Measurements from ENCODE around the gene F11R.

F11R gene

DNA sequence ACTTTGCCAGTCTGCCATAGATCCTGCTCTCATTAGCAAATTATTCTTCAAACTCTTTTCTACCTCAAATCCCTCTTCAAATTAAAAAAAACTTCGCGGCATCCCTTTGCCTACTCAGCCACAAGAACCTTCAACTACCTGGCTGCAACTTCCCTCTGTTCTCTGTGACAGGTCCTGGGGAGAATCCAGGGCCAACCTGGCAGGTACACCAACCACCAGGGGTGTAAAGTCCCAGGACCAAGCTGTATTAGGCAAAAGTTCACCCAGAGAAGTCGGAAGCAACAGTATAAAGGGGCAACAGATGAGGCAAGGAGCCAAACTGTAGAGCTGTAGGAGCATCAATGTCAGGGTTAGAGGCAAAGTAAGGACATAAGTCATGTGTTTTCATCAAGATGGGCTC, 48.0 kb downstream of the F11R start:
- Histone ChIP-seq H3K9me3 (ENCODE audit: control insufficient read depth, low read length) (no peaks in the 10 kb centered on the region), H3K36me3 (ENCODE audit: control insufficient read depth, insufficient read depth, low read length) (no peaks in the 10 kb centered on the region), H3K4me1 (ENCODE audit: control insufficient read depth, insufficient read depth, low read length) (peaks cover 2% of the 10 kb centered on the region), H3K27ac (ENCODE audit: insufficient read depth, low read depth, low read length, poor library complexity, severe bottlenecking) (no peak overlapping the region), H3K4me3 (ENCODE audit: insufficient read depth, low read depth, low read length) (no peak overlapping the region), H3K27me3 (ENCODE audit: control insufficient read depth, insufficient read depth, low read length, poor library complexity, severe bottlenecking) (no peaks in the 10 kb centered on the region)
- WGBS, 2 experiments: 57 to 58% methylated on average over 3 of the region's 3 CpGs

DNA sequence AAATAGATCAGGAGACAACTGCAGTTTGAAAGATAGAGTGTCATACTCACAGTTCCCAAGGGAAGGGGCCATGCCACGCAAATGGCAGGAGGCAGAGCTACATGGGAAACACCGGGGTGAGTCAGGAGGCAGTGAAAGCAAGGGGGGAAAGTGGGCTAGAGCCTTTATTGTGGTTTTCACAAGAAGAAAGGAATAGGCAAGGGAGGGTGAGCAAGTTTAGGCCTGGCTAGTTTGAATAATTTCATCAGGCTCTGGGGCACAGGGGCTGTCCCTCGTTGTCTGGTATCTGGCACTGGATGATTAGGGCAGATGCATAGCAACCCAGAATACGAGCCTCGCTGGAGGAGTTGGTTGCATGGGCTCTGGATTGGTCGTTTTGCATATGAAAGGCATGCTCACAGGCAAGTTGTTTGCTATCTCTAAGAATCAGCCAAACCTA, 49.3 kb downstream of the F11R start:
- 21 to 29% methylated on average over 6 of the region's 6 CpGs for WGBS, 2 experiments
- Histone ChIP-seq H3K27ac (ENCODE audit: insufficient read depth, low read depth, low read length, poor library complexity, severe bottlenecking) (no peak overlapping the region), H3K9me3 (ENCODE audit: control insufficient read depth, low read length) (no peaks in the 10 kb centered on the region), H3K27me3 (ENCODE audit: control insufficient read depth, insufficient read depth, low read length, poor library complexity, severe bottlenecking) (no peaks in the 10 kb centered on the region), H3K4me3 (ENCODE audit: insufficient read depth, low read depth, low read length) (no peak overlapping the region), H3K36me3 (ENCODE audit: control insufficient read depth, insufficient read depth, low read length) (no peaks in the 10 kb centered on the region), H3K4me1 (ENCODE audit: control insufficient read depth, insufficient read depth, low read length) (peaks cover 2% of the 10 kb centered on the region)

DNA sequence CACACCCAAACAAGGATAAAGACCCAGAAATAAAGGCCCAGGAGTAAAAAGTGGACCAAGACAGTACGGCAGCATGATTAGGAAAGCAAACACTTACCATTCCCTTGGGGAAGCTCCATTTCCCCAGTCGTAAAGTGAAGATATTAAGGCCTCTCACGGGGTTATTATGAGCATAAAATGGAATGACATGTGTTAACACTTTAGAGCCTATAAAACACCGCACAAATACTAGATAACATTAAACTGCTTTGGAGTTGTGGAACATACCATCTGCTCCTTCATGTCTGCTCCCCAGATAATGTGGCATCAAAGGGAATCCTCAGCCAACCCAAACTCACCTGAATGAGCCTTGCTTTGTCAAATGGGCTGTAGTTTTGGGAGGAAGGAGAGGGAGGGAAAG, 57.4 kb downstream of the F11R start:
- Histone ChIP-seq H3K36me3 (ENCODE audit: control insufficient read depth, insufficient read depth, low read length) (no peaks in the 10 kb centered on the region), H3K4me3 (ENCODE audit: insufficient read depth, low read depth, low read length) (no peak overlapping the region), H3K9me3 (ENCODE audit: control insufficient read depth, low read length) (no peaks in the 10 kb centered on the region), H3K4me1 (ENCODE audit: control insufficient read depth, insufficient read depth, low read length) (no peaks in the 10 kb centered on the region), H3K27me3 (ENCODE audit: control insufficient read depth, insufficient read depth, low read length, poor library complexity, severe bottlenecking) (no peaks in the 10 kb centered on the region), H3K27ac (ENCODE audit: insufficient read depth, low read depth, low read length, poor library complexity, severe bottlenecking) (no peak overlapping the region)
- 49 to 50% methylated on average over 3 to 4 of the region's 4 CpGs for WGBS, 2 experiments

DNA sequence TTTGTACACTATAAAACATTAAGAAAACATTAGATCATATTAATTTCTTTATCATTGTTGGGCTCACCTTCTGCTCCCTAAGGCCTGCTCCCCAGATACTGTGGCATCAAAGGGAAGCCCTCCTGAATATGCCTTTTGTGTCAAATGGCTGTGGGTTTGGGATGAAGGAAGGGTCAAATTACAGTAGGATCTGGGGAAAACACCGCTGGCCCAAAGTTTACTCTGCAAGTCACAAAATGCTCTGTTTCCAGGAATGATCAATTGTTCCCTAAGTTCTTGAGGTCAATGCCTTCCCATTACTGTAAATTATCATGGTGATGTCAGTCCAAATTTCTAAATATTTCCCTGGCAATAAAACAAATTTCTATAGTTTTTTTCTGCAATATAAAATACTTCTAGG, 59.5 kb downstream of the F11R start:
- no peak overlapping the region for H3K27ac ChIP-seq (ENCODE audit: insufficient read depth, low read depth, low read length, poor library complexity, severe bottlenecking)

DNA sequence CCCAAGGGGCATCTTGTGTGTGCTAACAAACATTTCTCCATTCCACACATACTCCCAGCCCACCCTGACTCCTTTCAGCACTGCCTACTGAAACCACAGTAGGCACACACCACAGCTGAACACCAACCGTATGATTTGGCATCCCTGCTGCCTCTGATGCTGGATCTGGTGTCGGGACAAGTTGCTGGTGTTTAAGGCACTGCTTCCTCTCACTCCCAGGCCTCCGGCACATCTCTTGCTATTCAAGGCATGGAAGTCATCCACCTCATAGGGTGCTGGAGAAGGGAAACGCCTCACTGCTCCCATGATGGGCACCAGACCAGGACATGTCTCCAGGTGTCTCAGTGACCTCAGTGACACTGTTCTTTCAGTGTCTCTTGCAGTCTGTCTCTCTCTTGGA, 64.0 kb downstream of the F11R start:
- no peak overlapping the region for H3K27ac ChIP-seq (ENCODE audit: insufficient read depth, low read depth, low read length, poor library complexity, severe bottlenecking)
- no peaks in the 10 kb centered on the region for H3K9me3 ChIP-seq (ENCODE audit: control insufficient read depth, low read length)
- no peaks in the 10 kb centered on the region for H3K27me3 ChIP-seq (ENCODE audit: control insufficient read depth, insufficient read depth, low read length, poor library complexity, severe bottlenecking)
- 84 to 86% methylated on average over 4 of the region's 4 CpGs for WGBS, 2 experiments
- H3K36me3 ChIP-seq (ENCODE audit: control insufficient read depth, insufficient read depth, low read length): no peaks in the 10 kb centered on the region
- no peak overlapping the region for H3K4me3 ChIP-seq (ENCODE audit: insufficient read depth, low read depth, low read length)
- no peaks in the 10 kb centered on the region for H3K4me1 ChIP-seq (ENCODE audit: control insufficient read depth, insufficient read depth, low read length)

More for the DNA sequence above, 59.5 kb downstream of the F11R start:
- Histone ChIP-seq H3K4me1 (ENCODE audit: control insufficient read depth, insufficient read depth, low read length) (no peaks in the 10 kb centered on the region), H3K4me3 (ENCODE audit: insufficient read depth, low read depth, low read length) (no peak overlapping the region), H3K9me3 (ENCODE audit: control insufficient read depth, low read length) (no peaks in the 10 kb centered on the region), H3K27me3 (ENCODE audit: control insufficient read depth, insufficient read depth, low read length, poor library complexity, severe bottlenecking) (no peaks in the 10 kb centered on the region), H3K36me3 (ENCODE audit: control insufficient read depth, insufficient read depth, low read length) (no peaks in the 10 kb centered on the region)
- 36 to 47% methylated on average over 1 of the region's 1 CpG for WGBS, 2 experiments

DNA sequence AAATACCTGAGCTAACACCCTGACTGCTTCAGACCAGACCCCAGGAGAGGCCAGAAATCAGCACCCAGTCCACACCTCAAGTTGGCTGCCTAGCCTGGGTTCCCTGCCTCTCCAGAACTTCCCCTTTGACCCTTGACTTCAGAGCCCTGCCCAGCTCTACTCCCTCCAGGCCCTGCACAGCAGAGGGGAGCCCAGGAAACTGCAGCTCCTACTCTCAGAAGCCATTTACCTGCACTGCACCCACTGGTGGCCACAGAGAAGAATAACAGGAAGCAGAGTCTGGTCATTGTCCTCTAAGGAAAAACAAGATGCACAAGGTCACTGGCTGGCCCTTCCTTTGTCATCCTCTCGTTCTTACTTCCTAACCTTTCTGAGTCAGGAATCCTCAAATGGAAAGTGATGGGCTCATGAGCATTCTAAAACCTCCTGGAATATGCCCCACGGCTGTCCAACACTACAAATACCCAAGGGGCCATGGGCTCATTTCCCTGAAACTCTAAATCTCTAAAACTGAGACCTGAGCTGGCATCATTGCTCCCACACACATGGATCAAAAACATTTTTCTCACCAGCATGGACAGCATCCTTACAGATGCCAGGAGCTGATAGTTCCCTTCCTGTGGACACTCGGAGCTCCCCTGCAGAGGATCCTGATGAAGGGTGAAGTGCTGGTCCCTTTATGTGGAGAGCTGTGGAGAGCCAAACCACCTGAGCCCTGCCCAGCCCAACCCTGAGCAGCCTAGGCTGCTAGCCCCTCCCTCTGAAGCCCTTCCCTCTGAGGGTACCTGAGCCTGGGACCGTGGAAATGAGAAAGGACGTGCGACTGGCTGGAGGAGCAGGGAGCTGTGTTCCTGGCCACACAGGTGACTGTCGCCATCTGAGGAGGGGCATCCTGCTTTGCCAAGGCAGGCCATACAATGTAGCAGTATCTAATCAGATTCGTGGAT, 66.5 kb downstream of the F11R start, which contains the start of gene ITLN2:
ITLN2 (minus strand) TSS at position 652 of the 947 bp plus-strand sequence; CDS start at position 584, 68 bp downstream.
- H3K27me3 ChIP-seq (ENCODE audit: control insufficient read depth, insufficient read depth, low read length, poor library complexity, severe bottlenecking): no peaks in the 10 kb centered on the region
- WGBS, 2 experiments: 80 to 81% methylated on average over 8 of the region's 8 CpGs
- no peak within 1 kb of the TSS for H3K4me3 ChIP-seq (ENCODE audit: insufficient read depth, low read depth, low read length)
- H3K9me3 ChIP-seq (ENCODE audit: control insufficient read depth, low read length): no peaks in the 10 kb centered on the region
- no peak within 1 kb of the TSS for H3K27ac ChIP-seq (ENCODE audit: insufficient read depth, low read depth, low read length, poor library complexity, severe bottlenecking)
- H3K4me1 ChIP-seq (ENCODE audit: control insufficient read depth, insufficient read depth, low read length): no peaks in the 10 kb centered on the region
- no peaks in the 10 kb centered on the region for H3K36me3 ChIP-seq (ENCODE audit: control insufficient read depth, insufficient read depth, low read length)

DNA sequence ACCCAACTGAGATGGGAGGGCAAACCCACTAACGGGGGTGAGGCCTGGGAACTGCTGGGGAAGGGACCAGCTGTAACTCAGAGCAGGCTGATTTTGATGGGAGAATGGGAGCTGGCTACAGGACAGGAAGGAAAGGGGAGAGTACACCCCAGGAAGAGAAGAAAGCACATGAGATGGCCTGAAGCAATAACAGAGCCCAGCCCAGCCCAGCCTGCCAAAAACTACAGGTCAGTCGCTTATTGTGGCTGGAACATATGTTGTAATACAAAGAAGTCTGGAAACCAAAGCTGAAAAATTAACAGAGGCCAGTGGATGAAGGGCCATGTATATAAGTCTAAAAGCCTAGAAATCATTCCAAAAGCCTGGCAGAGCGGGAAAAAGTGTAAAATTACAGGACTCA, 67.9 kb downstream of the F11R start:
- no peak overlapping the region for H3K27ac ChIP-seq (ENCODE audit: insufficient read depth, low read depth, low read length, poor library complexity, severe bottlenecking)
- H3K4me3 ChIP-seq (ENCODE audit: insufficient read depth, low read depth, low read length): no peak overlapping the region
- 92 to 93% methylated on average over 3 of the region's 3 CpGs for WGBS, 2 experiments
- no peaks in the 10 kb centered on the region for H3K4me1 ChIP-seq (ENCODE audit: control insufficient read depth, insufficient read depth, low read length)
- H3K27me3 ChIP-seq (ENCODE audit: control insufficient read depth, insufficient read depth, low read length, poor library complexity, severe bottlenecking): no peaks in the 10 kb centered on the region
- H3K36me3 ChIP-seq (ENCODE audit: control insufficient read depth, insufficient read depth, low read length): no peaks in the 10 kb centered on the region
- no peaks in the 10 kb centered on the region for H3K9me3 ChIP-seq (ENCODE audit: control insufficient read depth, low read length)

DNA sequence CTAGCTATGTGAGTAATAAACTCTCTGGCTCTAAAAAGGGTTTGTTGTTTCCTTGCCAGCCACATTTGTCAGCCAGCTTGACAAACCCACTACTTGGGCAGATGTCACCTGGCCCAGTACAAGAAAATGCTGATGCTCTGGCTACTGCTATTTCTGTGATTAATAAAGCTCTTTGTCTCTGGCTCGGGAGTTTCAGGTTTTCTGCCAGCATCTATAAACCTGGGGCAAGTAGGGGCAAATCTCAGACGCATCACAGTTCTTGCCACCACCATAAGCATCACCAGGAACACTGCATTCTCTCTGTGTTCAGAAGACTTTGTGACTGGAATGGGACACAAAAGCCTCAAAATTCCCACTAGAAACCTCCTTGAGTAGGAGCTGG, 68.8 kb downstream of the F11R start:
- Histone ChIP-seq H3K27me3 (ENCODE audit: control insufficient read depth, insufficient read depth, low read length, poor library complexity, severe bottlenecking) (no peaks in the 10 kb centered on the region), H3K9me3 (ENCODE audit: control insufficient read depth, low read length) (no peaks in the 10 kb centered on the region), H3K4me3 (ENCODE audit: insufficient read depth, low read depth, low read length) (no peak overlapping the region), H3K4me1 (ENCODE audit: control insufficient read depth, insufficient read depth, low read length) (no peaks in the 10 kb centered on the region), H3K36me3 (ENCODE audit: control insufficient read depth, insufficient read depth, low read length) (no peaks in the 10 kb centered on the region), H3K27ac (ENCODE audit: insufficient read depth, low read depth, low read length, poor library complexity, severe bottlenecking) (no peak overlapping the region)
- 91 to 93% methylated on average over 2 of the region's 2 CpGs for WGBS, 2 experiments

DNA sequence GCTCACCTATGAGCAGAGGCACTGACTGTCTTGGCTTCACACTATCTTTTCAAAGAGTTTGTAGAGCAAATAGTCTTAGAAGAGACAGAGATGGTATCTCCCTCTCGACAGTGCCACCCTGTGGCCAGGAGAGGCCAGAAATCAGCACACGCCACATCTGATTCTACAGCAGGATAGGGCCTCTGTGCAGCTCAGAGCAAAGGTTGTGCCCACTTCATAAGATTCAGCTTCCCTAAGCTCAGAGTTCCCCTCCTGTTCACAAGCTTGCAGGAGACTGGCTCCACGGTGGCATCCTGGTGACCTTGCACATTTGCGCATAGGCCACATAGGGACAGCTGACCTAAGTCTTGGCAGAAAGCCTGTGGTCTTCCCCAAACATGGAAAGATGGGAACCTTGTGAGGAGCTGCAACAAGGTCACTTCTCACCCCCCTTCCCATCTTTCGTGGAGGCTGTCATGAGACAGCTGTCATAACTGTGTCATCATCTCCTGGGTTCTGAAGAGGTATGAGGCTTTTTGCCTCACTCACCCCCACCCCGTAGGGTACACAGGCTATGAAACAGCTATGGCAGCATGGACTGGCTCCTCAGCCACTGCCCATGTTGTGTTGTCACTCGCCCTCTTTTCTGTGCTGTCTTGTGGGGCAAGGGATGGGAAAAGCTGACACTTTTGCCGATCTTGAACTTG, 69.4 kb downstream of the F11R start:
- no peaks in the 10 kb centered on the region for H3K36me3 ChIP-seq (ENCODE audit: control insufficient read depth, insufficient read depth, low read length)
- 62 to 69% methylated on average over 8 of the region's 8 CpGs for WGBS, 2 experiments
- H3K4me3 ChIP-seq (ENCODE audit: insufficient read depth, low read depth, low read length): no peak overlapping the region
- H3K27ac ChIP-seq (ENCODE audit: insufficient read depth, low read depth, low read length, poor library complexity, severe bottlenecking): no peak overlapping the region
- no peaks in the 10 kb centered on the region for H3K9me3 ChIP-seq (ENCODE audit: control insufficient read depth, low read length)
- no peaks in the 10 kb centered on the region for H3K27me3 ChIP-seq (ENCODE audit: control insufficient read depth, insufficient read depth, low read length, poor library complexity, severe bottlenecking)
- no peaks in the 10 kb centered on the region for H3K4me1 ChIP-seq (ENCODE audit: control insufficient read depth, insufficient read depth, low read length)

DNA sequence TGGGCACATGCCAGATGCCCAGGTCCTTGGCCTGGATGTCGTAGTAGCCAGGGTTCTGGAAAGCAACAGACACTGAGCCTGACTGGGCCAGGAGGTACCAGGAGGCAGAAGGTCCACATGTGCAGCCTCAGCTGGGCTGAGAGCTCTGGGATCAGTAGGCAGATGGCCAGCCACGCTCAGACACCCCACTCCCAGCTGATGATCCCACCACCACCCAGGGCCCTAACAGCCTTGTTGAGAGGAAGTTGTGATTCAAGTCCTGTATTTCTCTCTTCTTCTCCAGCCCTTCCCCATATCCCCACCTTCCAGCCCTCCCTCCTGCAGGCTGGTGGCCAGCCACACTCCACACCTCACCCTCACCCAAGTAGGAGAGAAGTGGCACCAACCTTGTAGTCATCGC, 70.3 kb downstream of the F11R start:
- Histone ChIP-seq H3K36me3 (ENCODE audit: control insufficient read depth, insufficient read depth, low read length) (no peaks in the 10 kb centered on the region), H3K9me3 (ENCODE audit: control insufficient read depth, low read length) (no peaks in the 10 kb centered on the region), H3K27me3 (ENCODE audit: control insufficient read depth, insufficient read depth, low read length, poor library complexity, severe bottlenecking) (no peaks in the 10 kb centered on the region), H3K27ac (ENCODE audit: insufficient read depth, low read depth, low read length, poor library complexity, severe bottlenecking) (no peak overlapping the region), H3K4me3 (ENCODE audit: insufficient read depth, low read depth, low read length) (no peak overlapping the region), H3K4me1 (ENCODE audit: control insufficient read depth, insufficient read depth, low read length) (no peaks in the 10 kb centered on the region)
- WGBS, 2 experiments: 93 to 96% methylated on average over 3 of the region's 3 CpGs
